HepG2 (cell line): ENCODE data around the gene IL22. TPM values are rescaled to one million over a fixed set of nuclear protein-coding genes. Genes with fewer than 3 reads are reported as not detected.
A peak's percentile ranks its signal among the peaks of the same experiment; 100 is the strongest.

Experiments used
- ATAC-seq: fragments of 200-7000 bp; cut with Tn5 transposase; 3 replicates; pipeline ENCODE4 v1.9.1; 2020; ENCODE audit warnings: mild to moderate bottlenecking, moderate library complexity
- BruUV-seq: library from RNA; stranded (reverse); fragments of 400-500 nt; replicated peaks from 2 replicates; lab custom pipeline; 2021; lab: Mats Ljungman, UMichigan
- CTCF ChIA-PET: fragments of 300-600 bp; formaldehyde crosslinking; extraction: SDS; loops from one replicate; lab custom pipeline; 2021; ENCODE audit warnings: low total read pairs, inconsistent platforms, low intra/inter-chr PET ratio; lab: Yijun Ruan, JAX
- POLR2A ChIA-PET: fragments of 350-600 bp; sonication (Branson Sonifier 250); formaldehyde crosslinking; loops from one replicate; lab custom pipeline; 2020; ENCODE audit warnings: antibody characterized with exemption, inconsistent platforms; lab: Yijun Ruan, JAX
- DNase-seq: peaks from one replicate; pipeline ENCODE4 v3.0.0-alpha.2; 2015; ENCODE audit warnings: low spot score
- FAIRE-seq: peaks from 3 replicates; lab custom pipeline; 2011; peaks lifted over from hg19 to GRCh38; lab: Jason Lieb, UNC
- H2AFZ ChIP-seq: one replicate; pipeline ENCODE4 v1.6.1; 2011; ENCODE audit warnings: low read length, inconsistent platforms
- H3K27ac ChIP-seq: fragments of 300-600 bp; 3 replicates; pipeline ENCODE4 v1.8.0; 2011; ENCODE audit warnings: mixed run types, mild to moderate bottlenecking, mixed read lengths, low read length, inconsistent platforms; ENCODE audit not compliant: insufficient read depth; ENCODE audit errors: extremely low read length
- H3K27me3 ChIP-seq, 2 experiments: fragments of 200-600 bp in 1 of 2; 2 replicates in 1 of 2; 3 replicates in 1 of 2; pipeline versions ENCODE4 v1.6.0 to v1.8.0; 2011; ENCODE audit warnings: low read length in 2 of 2, mild to moderate bottlenecking in 2 of 2, moderate library complexity in 2 of 2, inconsistent platforms in 1 of 2; ENCODE audit not compliant: insufficient read depth in 2 of 2, control insufficient read depth in 1 of 2
- H3K36me3 ChIP-seq, 2 experiments: fragments of 200-600 bp in 1 of 2; replicated peaks in 1 of 2; 2 replicates in 1 of 2; 3 replicates in 1 of 2; pipeline versions ENCODE4 v1.5.1 to v1.8.0; 2011; ENCODE audit warnings: low read length in 2 of 2, inconsistent platforms in 1 of 2; ENCODE audit not compliant: insufficient read depth in 2 of 2, control insufficient read depth in 1 of 2
- H3K4me1 ChIP-seq: 2 replicates; pipeline ENCODE4 v1.5.1; 2012; ENCODE audit warnings: low read length, inconsistent platforms; ENCODE audit not compliant: insufficient read depth
- H3K4me2 ChIP-seq: 2 replicates; pipeline ENCODE4 v1.6.0; 2011; ENCODE audit warnings: low read depth, low read length, inconsistent platforms
- H3K4me3 ChIP-seq, 3 experiments: fragments of 200-600 bp in 1 of 3; sonication (generic), shearing (Covaris generic) in 1 of 3; replicated peaks in 1 of 3; 2 replicates each; pipeline ENCODE4 v1.5.1; 2011 to 2016; ENCODE audit warnings: low read length in 3 of 3, inconsistent platforms in 2 of 3, low read depth in 2 of 3, mild to moderate bottlenecking in 2 of 3, control low read depth in 1 of 3, mixed read lengths in 1 of 3; ENCODE audit not compliant: insufficient read depth in 1 of 3
- H3K79me2 ChIP-seq: one replicate; pipeline ENCODE4 v1.6.1; 2011; ENCODE audit warnings: low read length, inconsistent platforms; ENCODE audit not compliant: insufficient read depth
- H3K9ac ChIP-seq: 2 replicates; pipeline ENCODE4 v1.6.0; 2011; ENCODE audit warnings: mild to moderate bottlenecking, low read depth, low read length, inconsistent platforms; ENCODE audit not compliant: insufficient read depth
- H3K9me3 ChIP-seq: 2 replicates; pipeline ENCODE4 v1.5.1; 2012; ENCODE audit warnings: mild to moderate bottlenecking, low read length
- H4K20me1 ChIP-seq: 2 replicates; pipeline ENCODE4 v1.6.0; 2011; ENCODE audit warnings: inconsistent platforms, mild to moderate bottlenecking, low read length, moderate library complexity; ENCODE audit not compliant: insufficient read depth
- ATF7 ChIP-seq, 2 experiments: fragments of 450-650 bp in 1 of 2; sonication (generic) in 1 of 2; formaldehyde crosslinking in 1 of 2; IDR thresholded peaks; 2 replicates each; pipeline versions ENCODE4 v1.4.0 to v1.6.1; 2016 to 2020; ENCODE audit warnings: antibody characterized with exemption in 1 of 2, mild to moderate bottlenecking in 1 of 2, missing genetic modification reagents in 1 of 2
- ETV6 ChIP-seq: sonication (generic); formaldehyde crosslinking; conservative IDR thresholded peaks from 2 replicates; pipeline ENCODE4 v1.4.0; 2020; ENCODE audit warnings: missing genetic modification reagents
- KLF6 ChIP-seq: IDR thresholded peaks from 2 replicates; pipeline ENCODE4 v1.8.0; 2016; ENCODE audit warnings: missing biosample characterization, missing genetic modification reagents
- MTA3 ChIP-seq: sonication (generic); formaldehyde crosslinking; IDR thresholded peaks from 2 replicates; pipeline ENCODE4 v1.4.0; 2020; ENCODE audit warnings: missing genetic modification reagents
- NKX3-1 ChIP-seq: sonication (generic); formaldehyde crosslinking; IDR thresholded peaks from 2 replicates; pipeline ENCODE4 v1.5.0; 2020; ENCODE audit warnings: missing genetic modification reagents
- ZNF644 ChIP-seq: IDR thresholded peaks from 2 replicates; pipeline ENCODE4 v1.6.1; 2016; ENCODE audit warnings: low read depth
- ZNF782 ChIP-seq: sonication (generic); formaldehyde crosslinking; IDR thresholded peaks from 2 replicates; pipeline ENCODE4 v1.4.0; 2020; ENCODE audit warnings: missing genetic modification reagents, mild to moderate bottlenecking, borderline replicate concordance
- WGBS: methylation state at CpG from one replicate; pipeline ENCODE4 v1.1.6; 2017; ENCODE audit warnings: low lambda C conversion rate; 5-methylcytosine and 5-hydroxymethylcytosine counted together
- in situ Hi-C: cut with HindIII; loops from 2 replicates; pipeline ENCODE4 v1.10.0; 2017; ENCODE audit warnings: low pct_unique_long_range_greater_than_20kb; ENCODE audit not compliant: extremely low pct_ligation_motif_present
- intact Hi-C: fragments of 100-400 bp; cut with micrococcal nuclease; formaldehyde crosslinking; loops from one replicate; pipeline ENCODE4 v1.10.0; 2022; ENCODE audit not compliant: unreplicated experiment
- polyA plus RNA-seq, 8 experiments: library from polyadenylated mRNA; depleted of rRNA in 3 of 8; stranded (reverse) in 7 of 8; unstranded in 1 of 8; fragments of >200 nt; fragmentation: Illumina TruSeq in 4 of 8; extraction: Trizol in 4 of 8; gene quantifications; 2 replicates each; pipeline versions ENCODE4 v1.2.1 to v1.2.3, GENCODE V29; 2011 to 2016; ENCODE audit warnings: low read depth in 4 of 8, missing spikeins in 1 of 8, mixed read lengths in 1 of 8; ENCODE audit not compliant: insufficient read depth in 1 of 8
- total RNA-seq, 5 experiments: library from RNA; depleted of rRNA; stranded (reverse); fragments of >200 nt; fragmentation: Illumina TruSeq; extraction: Trizol; gene quantifications; 2 replicates each; pipeline ENCODE4 v1.2.3, GENCODE V29; 2016; ENCODE audit warnings: low read depth in 1 of 5
- TF ChIP-seq, protein P1 (sequence below): IDR thresholded peaks from 2 replicates; pipeline ENCODE4 v1.6.1; 2016; ENCODE audit warnings: low read depth, control low read depth

IL22 gene
- total and polyA plus RNA-seq, 2 of the 13 experiments (the other 11 are each of a cell fraction or from before 2014, with no cell fraction given), result not detected

DNA sequence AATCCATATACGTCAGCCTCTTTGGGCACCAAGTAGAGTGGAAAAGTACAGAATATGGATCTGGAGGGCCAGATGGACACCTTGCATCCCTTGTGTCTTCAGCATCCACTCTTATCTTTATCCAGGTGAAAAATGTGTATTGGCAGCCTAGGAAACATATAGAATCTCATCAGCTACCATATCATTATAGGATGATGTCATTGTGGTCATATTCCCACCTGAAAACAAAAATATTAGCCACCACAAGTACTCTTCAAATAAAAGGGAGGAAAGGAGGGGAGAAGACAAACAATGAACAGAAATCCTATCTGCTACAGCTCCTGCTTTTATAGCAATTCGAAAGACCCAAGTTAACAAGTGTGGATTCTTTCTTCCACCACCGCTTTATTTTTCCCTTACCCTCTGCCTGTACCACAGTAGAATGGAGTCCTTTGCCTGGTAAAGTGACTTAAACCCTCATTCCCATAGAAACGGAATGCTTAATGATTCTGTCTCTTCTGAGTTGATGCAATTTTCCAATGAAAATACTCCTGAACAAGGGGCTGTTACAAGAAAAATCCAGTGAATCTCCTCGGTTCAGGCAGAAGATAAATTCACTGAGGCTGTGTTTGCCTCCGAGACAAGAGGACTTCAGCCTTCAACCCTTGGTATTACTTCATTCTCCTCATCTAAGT is 14.0 kb downstream of the IL22 start:
- peaks cover 0 to 4% of the 10 kb centered on the region in 2 experiments; a peak in 2 of 5 replicates for H3K27me3 ChIP-seq
- no peak overlapping the region for H3K4me3 ChIP-seq
- no peaks in the 10 kb centered on the region for H3K9me3 ChIP-seq
- no peak overlapping the region for H2AFZ ChIP-seq
- no peaks in the 10 kb centered on the region for H4K20me1 ChIP-seq
- no peak overlapping the region for H3K9ac ChIP-seq
- H3K79me2 ChIP-seq, result no peaks in the 10 kb centered on the region
- TF ChIP-seq NKX3-1 (CRISPR knock-in tag) (no peak), ZNF644 (CRISPR knock-in tag) (no peak), ETV6 (CRISPR knock-in tag) (no peak), ZNF782 (CRISPR knock-in tag) (no peak), ATF7 (IDR thresholded peaks at IDR 0.05) (peak; percentile 85), ATF7 (CRISPR knock-in tag; IDR thresholded peaks at IDR 0.05) (no peak), MTA3 (CRISPR knock-in tag) (no peak), KLF6 (CRISPR knock-in tag) (no peak)
- TF ChIP-seq, protein P1, sequence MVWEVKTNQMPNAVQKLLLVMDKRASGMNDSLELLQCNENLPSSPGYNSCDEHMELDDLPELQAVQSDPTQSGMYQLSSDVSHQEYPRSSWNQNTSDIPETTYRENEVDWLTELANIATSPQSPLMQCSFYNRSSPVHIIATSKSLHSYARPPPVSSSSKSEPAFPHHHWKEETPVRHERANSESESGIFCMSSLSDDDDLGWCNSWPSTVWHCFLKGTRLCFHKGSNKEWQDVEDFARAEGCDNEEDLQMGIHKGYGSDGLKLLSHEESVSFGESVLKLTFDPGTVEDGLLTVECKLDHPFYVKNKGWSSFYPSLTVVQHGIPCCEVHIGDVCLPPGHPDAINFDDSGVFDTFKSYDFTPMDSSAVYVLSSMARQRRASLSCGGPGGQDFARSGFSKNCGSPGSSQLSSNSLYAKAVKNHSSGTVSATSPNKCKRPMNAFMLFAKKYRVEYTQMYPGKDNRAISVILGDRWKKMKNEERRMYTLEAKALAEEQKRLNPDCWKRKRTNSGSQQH, result no peak
- DNase-seq (no peak), ATAC-seq (no peak), FAIRE-seq (no peak)
- ChIA-PET CTCF (no interaction called here), POLR2A (no interaction called here)
- WGBS, result 39% methylated on average over 6 of the region's 6 CpGs
- no peak overlapping the region for H3K4me2 ChIP-seq
- H3K27ac ChIP-seq, result no peak overlapping the region
- in situ Hi-C loops (no loop called here), intact Hi-C loops (no loop called here)
- no peaks in the 10 kb centered on the region for H3K36me3 ChIP-seq
- H3K4me1 ChIP-seq, result peaks cover 9% of the 10 kb centered on the region
- BruUV-seq, result no TSS peak
